HepG2 (cell line): ENCODE measurements around the gene CBX2. TPM values are rescaled to one million over a fixed set of nuclear protein-coding genes. Genes with fewer than 3 reads are reported as not detected.

Experiments
- BRCA1 ChIP-seq: sonication (generic); formaldehyde crosslinking; IDR thresholded peaks from 2 replicates; pipeline ENCODE4 v1.4.0; 2020; ENCODE audit warnings: missing genetic modification reagents
- ELF4 ChIP-seq: sonication (generic); formaldehyde crosslinking; IDR thresholded peaks from 2 replicates; pipeline ENCODE4 v1.5.0; 2020; ENCODE audit warnings: missing genetic modification reagents, mild to moderate bottlenecking, moderate library complexity, borderline replicate concordance
- FOSL1 ChIP-seq: sonication (generic); formaldehyde crosslinking; IDR thresholded peaks from 2 replicates; pipeline ENCODE4 v1.9.0; 2021; ENCODE audit warnings: missing genetic modification reagents, borderline replicate concordance
- KMT2B ChIP-seq: IDR thresholded peaks from 2 replicates; pipeline ENCODE4 v1.6.1; 2016; ENCODE audit warnings: missing genetic modification reagents, missing compliant biosample characterization
- MAFG ChIP-seq: sonication (generic); formaldehyde crosslinking; IDR thresholded peaks from 2 replicates; pipeline ENCODE4 v1.5.1; 2020; ENCODE audit warnings: mild to moderate bottlenecking, missing genetic modification reagents
- ONECUT2 ChIP-seq: sonication (generic); formaldehyde crosslinking; IDR thresholded peaks from 2 replicates; pipeline ENCODE4 v1.4.0; 2020; ENCODE audit warnings: missing genetic modification reagents
- RELA ChIP-seq: sonication (generic); formaldehyde crosslinking; IDR thresholded peaks from 2 replicates; pipeline ENCODE4 v1.4.0; 2020; ENCODE audit warnings: missing genetic modification reagents
- RNF2 ChIP-seq: fragments of 450-650 bp; conservative IDR thresholded peaks from 2 replicates; pipeline ENCODE4 v1.6.1; 2016; ENCODE audit warnings: low read depth
- SYNCRIP ChIP-seq: fragments of 200-400 bp; formaldehyde crosslinking; IDR thresholded peaks from 2 replicates; pipeline ENCODE4 v1.6.1; 2018; ENCODE audit warnings: mild to moderate bottlenecking, low read depth, low read length; ENCODE audit not compliant: insufficient read depth
- TBL1XR1 ChIP-seq: fragments of 150-350 bp; IDR thresholded peaks from 2 replicates; pipeline ENCODE4 v1.6.1; 2014; ENCODE audit warnings: borderline replicate concordance, low read length; ENCODE audit not compliant: partially characterized antibody
- YY1 ChIP-seq: IDR thresholded peaks from 2 replicates; pipeline ENCODE4 v1.6.1; 2011; ENCODE audit warnings: low read length, low read depth, moderate library complexity, mild to moderate bottlenecking; ENCODE audit not compliant: insufficient read depth, insufficient replicate concordance
- ZBTB42 ChIP-seq: sonication (generic); formaldehyde crosslinking; IDR thresholded peaks from 2 replicates; pipeline ENCODE4 v1.5.0; 2020; ENCODE audit warnings: mild to moderate bottlenecking, missing genetic modification reagents
- ZKSCAN8 ChIP-seq: IDR thresholded peaks from 2 replicates; pipeline ENCODE4 v1.6.1; 2016; ENCODE audit warnings: borderline replicate concordance, missing genetic modification reagents, missing compliant biosample characterization
- ZMYM2 ChIP-seq: sonication (generic); formaldehyde crosslinking; IDR thresholded peaks from 2 replicates; pipeline ENCODE4 v1.8.0; 2022; ENCODE audit warnings: mild to moderate bottlenecking, missing genetic modification reagents
- polyA plus RNA-seq, 8 experiments: library from polyadenylated mRNA; depleted of rRNA in 3 of 8; stranded (reverse) in 7 of 8; unstranded in 1 of 8; fragments of >200 nt; fragmentation: Illumina TruSeq in 4 of 8; extraction: Trizol in 4 of 8; gene quantifications; 2 replicates each; pipeline versions ENCODE4 v1.2.1 to v1.2.3, GENCODE V29; 2011 to 2016; ENCODE audit warnings: low read depth in 4 of 8, missing spikeins in 1 of 8, mixed read lengths in 1 of 8; ENCODE audit not compliant: insufficient read depth in 1 of 8
- total RNA-seq, 5 experiments: library from RNA; depleted of rRNA; stranded (reverse); fragments of >200 nt; fragmentation: Illumina TruSeq; extraction: Trizol; gene quantifications; 2 replicates each; pipeline ENCODE4 v1.2.3, GENCODE V29; 2016; ENCODE audit warnings: low read depth in 1 of 5
- TF ChIP-seq, protein P1 (sequence below): sonication (generic); formaldehyde crosslinking; IDR thresholded peaks from 2 replicates; pipeline ENCODE4 v1.9.0; 2021; ENCODE audit warnings: missing genetic modification reagents, borderline replicate concordance
- TF ChIP-seq, protein P2 (sequence below): sonication (generic); formaldehyde crosslinking; IDR thresholded peaks from 2 replicates; pipeline ENCODE4 v1.8.1; 2023; ENCODE audit warnings: mild to moderate bottlenecking, missing genetic modification reagents
- TF ChIP-seq, protein P3 (sequence below): IDR thresholded peaks from 2 replicates; pipeline ENCODE4 v1.6.1; 2016; ENCODE audit warnings: missing compliant biosample characterization, missing genetic modification reagents, borderline replicate concordance
- TF ChIP-seq, protein P4 (sequence below): sonication (generic); formaldehyde crosslinking; IDR thresholded peaks from 2 replicates; pipeline ENCODE4 v1.5.0; 2020; ENCODE audit warnings: missing genetic modification reagents, mild to moderate bottlenecking, borderline replicate concordance
- TF ChIP-seq, protein P5 (sequence below): sonication (generic); formaldehyde crosslinking; IDR thresholded peaks from 2 replicates; pipeline ENCODE4 v1.8.1; 2022; ENCODE audit warnings: mild to moderate bottlenecking, missing genetic modification reagents
- TF ChIP-seq, protein P6 (sequence below): IDR thresholded peaks from 2 replicates; pipeline ENCODE4 v1.6.1; 2016; ENCODE audit warnings: mild to moderate bottlenecking, missing biosample characterization, missing genetic modification reagents

CBX2 gene
- total and polyA plus RNA-seq, 2 of the 13 experiments (the other 11 are each of a cell fraction or from before 2014, with no cell fraction given): 14.5 to 31.1 TPM

DNA sequence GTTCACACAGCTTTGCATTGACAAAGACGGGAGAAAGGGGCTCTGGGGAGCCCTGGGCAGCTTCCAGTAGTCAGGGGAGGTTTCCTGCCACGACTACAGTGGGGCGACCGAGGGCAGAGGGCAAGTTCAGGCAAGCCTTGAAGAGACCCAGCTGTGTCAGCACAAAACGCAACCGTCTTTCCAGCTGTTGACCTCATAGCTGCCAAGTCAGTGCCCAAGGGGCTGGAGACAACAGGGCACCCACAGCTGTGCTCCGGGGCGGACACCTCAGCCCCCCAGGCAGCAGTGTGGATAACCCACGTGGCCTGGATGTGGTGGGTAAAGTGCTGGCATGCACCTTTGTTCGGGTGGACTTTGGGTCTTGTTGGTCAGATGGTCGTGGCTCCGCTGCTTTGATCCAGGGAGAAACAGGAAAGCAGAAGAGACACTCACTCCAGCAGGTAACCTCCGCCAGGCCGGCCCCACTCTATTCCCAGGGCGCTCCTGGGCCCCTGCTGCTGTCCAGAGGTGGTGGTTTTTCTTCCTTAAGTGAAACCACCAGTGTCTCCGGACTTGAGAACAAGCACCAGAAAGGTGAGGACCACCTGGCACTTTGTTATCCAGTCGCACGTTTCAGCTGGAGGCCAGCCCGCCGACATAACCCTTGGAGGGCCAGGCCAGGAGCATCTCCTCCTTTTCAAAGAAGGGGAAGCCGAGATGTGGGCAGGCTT lies 17.6 kb upstream of the CBX2 start (continued):
- TF ChIP-seq, protein P1, sequence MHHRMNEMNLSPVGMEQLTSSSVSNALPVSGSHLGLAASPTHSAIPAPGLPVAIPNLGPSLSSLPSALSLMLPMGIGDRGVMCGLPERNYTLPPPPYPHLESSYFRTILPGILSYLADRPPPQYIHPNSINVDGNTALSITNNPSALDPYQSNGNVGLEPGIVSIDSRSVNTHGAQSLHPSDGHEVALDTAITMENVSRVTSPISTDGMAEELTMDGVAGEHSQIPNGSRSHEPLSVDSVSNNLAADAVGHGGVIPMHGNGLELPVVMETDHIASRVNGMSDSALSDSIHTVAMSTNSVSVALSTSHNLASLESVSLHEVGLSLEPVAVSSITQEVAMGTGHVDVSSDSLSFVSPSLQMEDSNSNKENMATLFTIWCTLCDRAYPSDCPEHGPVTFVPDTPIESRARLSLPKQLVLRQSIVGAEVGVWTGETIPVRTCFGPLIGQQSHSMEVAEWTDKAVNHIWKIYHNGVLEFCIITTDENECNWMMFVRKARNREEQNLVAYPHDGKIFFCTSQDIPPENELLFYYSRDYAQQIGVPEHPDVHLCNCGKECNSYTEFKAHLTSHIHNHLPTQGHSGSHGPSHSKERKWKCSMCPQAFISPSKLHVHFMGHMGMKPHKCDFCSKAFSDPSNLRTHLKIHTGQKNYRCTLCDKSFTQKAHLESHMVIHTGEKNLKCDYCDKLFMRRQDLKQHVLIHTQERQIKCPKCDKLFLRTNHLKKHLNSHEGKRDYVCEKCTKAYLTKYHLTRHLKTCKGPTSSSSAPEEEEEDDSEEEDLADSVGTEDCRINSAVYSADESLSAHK (CRISPR knock-in tag): no peak
- peak; percentile 84; the same call in 1 of the 2 replicates for TF ChIP-seq BRCA1 (CRISPR knock-in tag)
- TF ChIP-seq YY1: peak; percentile 21
- TF ChIP-seq, protein P2, sequence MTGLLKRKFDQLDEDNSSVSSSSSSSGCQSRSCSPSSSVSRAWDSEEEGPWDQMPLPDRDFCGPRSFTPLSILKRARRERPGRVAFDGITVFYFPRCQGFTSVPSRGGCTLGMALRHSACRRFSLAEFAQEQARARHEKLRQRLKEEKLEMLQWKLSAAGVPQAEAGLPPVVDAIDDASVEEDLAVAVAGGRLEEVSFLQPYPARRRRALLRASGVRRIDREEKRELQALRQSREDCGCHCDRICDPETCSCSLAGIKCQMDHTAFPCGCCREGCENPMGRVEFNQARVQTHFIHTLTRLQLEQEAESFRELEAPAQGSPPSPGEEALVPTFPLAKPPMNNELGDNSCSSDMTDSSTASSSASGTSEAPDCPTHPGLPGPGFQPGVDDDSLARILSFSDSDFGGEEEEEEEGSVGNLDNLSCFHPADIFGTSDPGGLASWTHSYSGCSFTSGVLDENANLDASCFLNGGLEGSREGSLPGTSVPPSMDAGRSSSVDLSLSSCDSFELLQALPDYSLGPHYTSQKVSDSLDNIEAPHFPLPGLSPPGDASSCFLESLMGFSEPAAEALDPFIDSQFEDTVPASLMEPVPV: peak; percentile 91; the same call in 1 of the 2 replicates
- TF ChIP-seq, protein P3, sequence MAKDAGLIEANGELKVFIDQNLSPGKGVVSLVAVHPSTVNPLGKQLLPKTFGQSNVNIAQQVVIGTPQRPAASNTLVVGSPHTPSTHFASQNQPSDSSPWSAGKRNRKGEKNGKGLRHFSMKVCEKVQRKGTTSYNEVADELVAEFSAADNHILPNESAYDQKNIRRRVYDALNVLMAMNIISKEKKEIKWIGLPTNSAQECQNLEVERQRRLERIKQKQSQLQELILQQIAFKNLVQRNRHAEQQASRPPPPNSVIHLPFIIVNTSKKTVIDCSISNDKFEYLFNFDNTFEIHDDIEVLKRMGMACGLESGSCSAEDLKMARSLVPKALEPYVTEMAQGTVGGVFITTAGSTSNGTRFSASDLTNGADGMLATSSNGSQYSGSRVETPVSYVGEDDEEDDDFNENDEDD (CRISPR knock-in tag): peak; percentile 91; the same call in 1 of the 2 replicates
- peak; percentile 88; the same call in 1 of the 2 replicates for TF ChIP-seq ZBTB42 (CRISPR knock-in tag)
- TF ChIP-seq RNF2: peak; percentile 98
- peak; percentile 84 for TF ChIP-seq MAFG
- TF ChIP-seq, protein P4, sequence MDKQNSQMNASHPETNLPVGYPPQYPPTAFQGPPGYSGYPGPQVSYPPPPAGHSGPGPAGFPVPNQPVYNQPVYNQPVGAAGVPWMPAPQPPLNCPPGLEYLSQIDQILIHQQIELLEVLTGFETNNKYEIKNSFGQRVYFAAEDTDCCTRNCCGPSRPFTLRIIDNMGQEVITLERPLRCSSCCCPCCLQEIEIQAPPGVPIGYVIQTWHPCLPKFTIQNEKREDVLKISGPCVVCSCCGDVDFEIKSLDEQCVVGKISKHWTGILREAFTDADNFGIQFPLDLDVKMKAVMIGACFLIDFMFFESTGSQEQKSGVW (CRISPR knock-in tag): no peak
- peak; percentile 75; the same call in 1 of the 2 replicates for TF ChIP-seq KMT2B
- TF ChIP-seq ELF4 (CRISPR knock-in tag): no peak
- TF ChIP-seq, protein P5, sequence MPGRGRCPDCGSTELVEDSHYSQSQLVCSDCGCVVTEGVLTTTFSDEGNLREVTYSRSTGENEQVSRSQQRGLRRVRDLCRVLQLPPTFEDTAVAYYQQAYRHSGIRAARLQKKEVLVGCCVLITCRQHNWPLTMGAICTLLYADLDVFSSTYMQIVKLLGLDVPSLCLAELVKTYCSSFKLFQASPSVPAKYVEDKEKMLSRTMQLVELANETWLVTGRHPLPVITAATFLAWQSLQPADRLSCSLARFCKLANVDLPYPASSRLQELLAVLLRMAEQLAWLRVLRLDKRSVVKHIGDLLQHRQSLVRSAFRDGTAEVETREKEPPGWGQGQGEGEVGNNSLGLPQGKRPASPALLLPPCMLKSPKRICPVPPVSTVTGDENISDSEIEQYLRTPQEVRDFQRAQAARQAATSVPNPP (CRISPR knock-in tag): no peak; the same call in 1 of the 2 replicates
- no peak for TF ChIP-seq ONECUT2 (CRISPR knock-in tag)
- no peak for TF ChIP-seq SYNCRIP
- no peak for TF ChIP-seq FOSL1 (CRISPR knock-in tag)
- TF ChIP-seq ZKSCAN8: no peak
- peak; percentile 26 for TF ChIP-seq TBL1XR1
- TF ChIP-seq, protein P6, sequence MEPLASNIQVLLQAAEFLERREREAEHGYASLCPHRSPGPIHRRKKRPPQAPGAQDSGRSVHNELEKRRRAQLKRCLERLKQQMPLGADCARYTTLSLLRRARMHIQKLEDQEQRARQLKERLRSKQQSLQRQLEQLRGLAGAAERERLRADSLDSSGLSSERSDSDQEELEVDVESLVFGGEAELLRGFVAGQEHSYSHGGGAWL: peak; percentile 89
- TF ChIP-seq ZMYM2 (CRISPR knock-in tag): peak; percentile 78
- TF ChIP-seq RELA (CRISPR knock-in tag): no peak
